Thoracic aorta (tissue), 2 donors: Measurements from ENCODE around the gene ACTL8. TPM values are rescaled to one million over a fixed set of nuclear protein-coding genes. Genes with fewer than 3 reads are reported as not detected.
"Not testable (repeated sequence)": the region's sequence is repeated elsewhere in the genome, so short reads cannot be mapped to it uniquely, and the experiment has no call there.

Experiments used
- ATAC-seq: fragments of 150-250 bp; one replicate; pipeline ENCODE4 v1.8.0; 2017; ENCODE audit warnings: low read depth; ENCODE audit not compliant: insufficient number of reproducible peaks, low FRiP score
- DNase-seq: peaks from one replicate; pipeline ENCODE4 v3.0.0-alpha.2; 2020; ENCODE audit warnings: low spot score
- H3K27ac ChIP-seq, 2 donors: fragments of 200-600 bp; sonication (generic); 1 replicate in 1 of 2; 2 replicates in 1 of 2; pipeline ENCODE4 v1.5.1; 2016; ENCODE audit warnings: mild to moderate bottlenecking in 2 of 2, moderate library complexity in 2 of 2
- H3K27me3 ChIP-seq: fragments of 200-600 bp; sonication (generic); replicated peaks from 2 replicates; pipeline ENCODE4 v1.6.0; 2016; ENCODE audit warnings: mild to moderate bottlenecking; ENCODE audit not compliant: insufficient read depth
- H3K36me3 ChIP-seq: fragments of 200-600 bp; sonication (generic); one replicate; pipeline ENCODE4 v1.5.1; 2016
- H3K4me1 ChIP-seq, 2 donors: fragments of 200-600 bp; sonication (generic); 1 replicate in 1 of 2; 2 replicates in 1 of 2; pipeline versions ENCODE4 v1.5.1 to v1.6.0; 2016; ENCODE audit warnings: low read depth in 2 of 2, mild to moderate bottlenecking in 1 of 2; ENCODE audit not compliant: control insufficient read depth in 1 of 2
- H3K4me3 ChIP-seq: fragments of 200-600 bp; sonication (generic); 2 replicates; pipeline ENCODE4 v1.5.1; 2016; ENCODE audit warnings: mild to moderate bottlenecking
- H3K9me3 ChIP-seq: fragments of 200-600 bp; sonication (generic); 2 replicates; pipeline ENCODE4 v1.5.1; 2016
- total RNA-seq, 2 donors: library from RNA; depleted of rRNA; stranded (reverse); fragments of >200 nt; gene quantifications; one replicate each; pipeline versions ENCODE4 v1.1.0 to v1.2.3, GENCODE V29; 2016
- TF ChIP-seq, protein P1 (sequence below): fragments of 200-600 bp; sonication (generic); IDR thresholded peaks from one replicate; pipeline ENCODE4 v1.5.1; 2019; ENCODE audit warnings: antibody characterized with exemption

ACTL8 gene
- total RNA-seq, 2 donors from 2014 or later = not detected

DNA sequence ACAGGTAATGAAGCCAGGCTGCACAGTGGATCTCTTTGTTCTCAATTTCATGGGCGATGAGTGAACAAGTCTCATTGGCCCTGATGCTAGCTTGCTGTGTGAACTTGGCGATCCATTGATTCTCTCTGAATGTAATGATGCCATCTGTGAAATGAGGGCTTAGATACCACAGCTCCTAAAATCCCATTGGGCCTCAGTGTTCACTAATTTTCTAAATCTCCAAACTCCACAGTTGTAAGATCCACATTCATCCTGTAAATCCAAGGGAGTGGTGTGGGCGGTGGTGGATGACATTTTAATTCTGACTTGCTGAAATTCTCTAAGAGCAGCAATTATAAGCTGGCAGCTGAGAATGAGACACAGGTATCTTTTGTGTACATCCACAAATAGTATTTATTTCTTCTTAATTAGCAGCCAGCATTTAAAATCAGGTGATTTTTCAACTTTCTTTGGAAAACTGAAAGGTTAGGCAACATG lies 9.6 kb upstream of the ACTL8 start:
- Histone ChIP-seq H3K27me3 (no peaks in the 10 kb centered on the region), H3K36me3 (no peaks in the 10 kb centered on the region), H3K9me3 (no peaks in the 10 kb centered on the region), H3K4me3 (no peak overlapping the region), H3K27ac (no peak overlapping the region), H3K4me1 (no peaks in the 10 kb centered on the region)
- DNase-seq (no peak), ATAC-seq (no peak)
- TF ChIP-seq, protein P1, sequence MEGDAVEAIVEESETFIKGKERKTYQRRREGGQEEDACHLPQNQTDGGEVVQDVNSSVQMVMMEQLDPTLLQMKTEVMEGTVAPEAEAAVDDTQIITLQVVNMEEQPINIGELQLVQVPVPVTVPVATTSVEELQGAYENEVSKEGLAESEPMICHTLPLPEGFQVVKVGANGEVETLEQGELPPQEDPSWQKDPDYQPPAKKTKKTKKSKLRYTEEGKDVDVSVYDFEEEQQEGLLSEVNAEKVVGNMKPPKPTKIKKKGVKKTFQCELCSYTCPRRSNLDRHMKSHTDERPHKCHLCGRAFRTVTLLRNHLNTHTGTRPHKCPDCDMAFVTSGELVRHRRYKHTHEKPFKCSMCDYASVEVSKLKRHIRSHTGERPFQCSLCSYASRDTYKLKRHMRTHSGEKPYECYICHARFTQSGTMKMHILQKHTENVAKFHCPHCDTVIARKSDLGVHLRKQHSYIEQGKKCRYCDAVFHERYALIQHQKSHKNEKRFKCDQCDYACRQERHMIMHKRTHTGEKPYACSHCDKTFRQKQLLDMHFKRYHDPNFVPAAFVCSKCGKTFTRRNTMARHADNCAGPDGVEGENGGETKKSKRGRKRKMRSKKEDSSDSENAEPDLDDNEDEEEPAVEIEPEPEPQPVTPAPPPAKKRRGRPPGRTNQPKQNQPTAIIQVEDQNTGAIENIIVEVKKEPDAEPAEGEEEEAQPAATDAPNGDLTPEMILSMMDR = no peak

DNA sequence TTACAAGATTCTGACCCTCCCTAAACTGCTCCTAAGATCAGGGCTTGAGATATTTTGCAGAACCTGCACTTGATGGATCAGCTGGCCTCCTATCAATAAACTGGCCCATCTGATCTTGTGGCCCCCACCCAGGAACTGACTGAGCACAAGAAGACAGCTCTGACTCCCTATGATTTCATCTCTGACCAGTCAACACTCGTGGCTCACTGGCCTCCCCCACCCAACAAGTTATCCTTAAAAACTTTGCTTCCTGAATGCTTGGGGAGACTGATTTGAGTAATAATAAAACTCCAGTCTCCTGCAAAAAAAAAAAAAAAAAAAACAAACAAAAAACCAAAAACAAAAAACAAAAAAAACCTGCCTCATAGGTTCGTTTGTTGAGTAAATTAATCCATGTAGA lies 8.9 kb upstream of the ACTL8 start:
- not testable (repeated sequence) for H3K27me3 ChIP-seq, DNase-seq, H3K27ac ChIP-seq, H3K4me3 ChIP-seq, H3K36me3 ChIP-seq, H3K4me1 ChIP-seq, ATAC-seq, H3K9me3 ChIP-seq

DNA sequence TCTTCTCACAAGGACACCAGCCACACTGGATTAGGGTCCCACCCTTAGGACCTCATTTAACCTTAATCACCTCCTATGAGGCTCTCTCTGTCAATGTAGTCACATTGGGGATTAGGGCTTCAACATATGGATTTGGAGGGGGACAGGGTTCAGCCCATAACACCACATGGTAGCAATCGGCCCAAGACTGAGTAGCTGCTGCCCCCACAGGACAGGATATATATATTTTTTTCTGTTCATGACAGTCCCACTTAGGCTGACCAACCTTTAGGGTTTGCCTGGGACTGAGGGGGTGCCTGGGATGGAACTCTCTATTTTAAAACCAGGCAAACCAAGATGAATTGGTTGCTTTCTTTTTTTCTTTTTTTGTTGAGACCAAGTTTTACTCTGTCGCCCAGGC lies 8.2 kb upstream of the ACTL8 start:
- DNase-seq = no peak
- H3K36me3 ChIP-seq = no peaks in the 10 kb centered on the region
- H3K4me3 ChIP-seq = no peak overlapping the region
- H3K27ac ChIP-seq = no peak overlapping the region
- H3K4me1 ChIP-seq = no peaks in the 10 kb centered on the region
- ATAC-seq = no peak
- H3K27me3 ChIP-seq = no peaks in the 10 kb centered on the region
- no peaks in the 10 kb centered on the region for H3K9me3 ChIP-seq
- TF ChIP-seq, protein P1 = no peak

DNA sequence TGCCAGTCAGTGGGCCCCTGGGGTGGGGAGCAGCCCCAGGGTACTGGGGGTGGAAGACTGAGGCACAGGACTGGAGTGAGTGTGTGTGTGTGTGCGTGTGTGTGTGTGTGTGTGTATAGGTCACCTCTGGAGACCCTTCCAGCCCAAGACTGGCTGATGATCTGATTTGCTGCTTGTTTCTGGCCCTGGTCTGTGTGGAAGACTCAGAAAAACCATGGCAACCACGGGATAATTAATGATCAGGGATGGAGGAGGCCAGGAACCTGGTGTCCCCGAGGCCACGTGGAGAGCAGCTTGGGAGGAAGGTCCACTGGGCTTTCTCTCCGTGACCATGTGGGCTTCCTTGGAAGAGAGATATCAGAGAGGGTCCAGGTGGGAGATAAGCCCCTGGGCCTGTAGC lies 4.8 kb upstream of the ACTL8 start:
- DNase-seq (no peak), ATAC-seq (no peak)
- H3K4me3 ChIP-seq = no peak overlapping the region
- H3K4me1 ChIP-seq = no peaks in the 10 kb centered on the region
- TF ChIP-seq, protein P1 = no peak
- H3K9me3 ChIP-seq = peaks cover 9% of the 10 kb centered on the region
- H3K36me3 ChIP-seq = no peaks in the 10 kb centered on the region
- H3K27me3 ChIP-seq = no peaks in the 10 kb centered on the region
- no peak overlapping the region for H3K27ac ChIP-seq

DNA sequence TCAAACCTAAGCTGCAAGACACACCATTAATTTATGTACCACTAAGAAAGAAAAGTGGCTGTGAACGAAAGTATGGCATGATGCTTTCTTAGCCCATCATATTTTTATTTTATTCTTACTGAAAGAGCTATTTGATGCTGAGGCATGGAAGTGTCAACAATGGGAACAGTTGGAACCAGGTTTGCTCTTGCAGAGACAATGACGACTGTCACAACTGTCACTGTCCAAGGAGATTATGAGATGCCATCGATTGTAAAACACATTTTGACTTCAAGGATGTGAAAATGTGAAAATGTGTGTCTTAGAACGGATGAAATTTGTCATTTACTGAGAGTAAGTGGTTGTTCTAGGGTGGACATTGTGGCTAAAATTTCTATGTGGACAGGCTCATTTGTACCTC lies 2.8 kb upstream of the ACTL8 start:
- no peaks in the 10 kb centered on the region for H3K4me1 ChIP-seq
- H3K4me3 ChIP-seq = no peak overlapping the region
- no peak overlapping the region for H3K27ac ChIP-seq
- ATAC-seq (no peak), DNase-seq (no peak)
- TF ChIP-seq, protein P1 = no peak
- H3K9me3 ChIP-seq = peaks cover 18% of the 10 kb centered on the region
- H3K36me3 ChIP-seq = no peaks in the 10 kb centered on the region
- H3K27me3 ChIP-seq = no peaks in the 10 kb centered on the region

DNA sequence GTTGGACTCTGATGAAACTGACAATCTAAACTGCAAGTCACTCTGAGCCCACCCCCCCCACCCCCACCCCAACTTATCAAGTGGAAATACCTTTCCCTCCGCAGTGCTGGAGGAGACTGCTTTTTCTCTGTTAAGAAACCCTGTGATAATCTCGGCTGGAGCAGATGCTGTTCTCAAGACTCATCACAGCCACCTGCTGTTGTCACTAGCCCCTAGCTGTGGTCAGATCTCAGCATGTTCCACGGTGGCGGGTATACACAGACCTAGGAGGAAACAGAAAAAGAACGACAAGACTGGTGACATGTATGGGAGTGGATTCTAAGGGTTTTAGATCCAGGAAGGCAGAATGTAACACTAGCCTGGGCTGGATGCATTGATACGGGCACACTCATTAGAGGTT lies 2.3 kb downstream of the ACTL8 start:
- H3K27ac ChIP-seq = no peak overlapping the region
- ATAC-seq (no peak), DNase-seq (no peak)
- H3K9me3 ChIP-seq = peaks cover 41% of the 10 kb centered on the region
- no peaks in the 10 kb centered on the region for H3K27me3 ChIP-seq
- no peak overlapping the region for H3K4me3 ChIP-seq
- no peaks in the 10 kb centered on the region for H3K36me3 ChIP-seq
- TF ChIP-seq, protein P1 = no peak
- H3K4me1 ChIP-seq = no peaks in the 10 kb centered on the region
